Subcutaneous adipose tissue (tissue), 4 donors: ENCODE results near the gene ELOVL7. TPM values are rescaled to one million over a fixed set of nuclear protein-coding genes. Genes with fewer than 3 reads are reported as not detected.

Experiments
- CTCF ChIP-seq: fragments of 450-650 bp; IDR thresholded peaks from one replicate; pipeline ENCODE4 v1.5.1; 2016; ENCODE audit warnings: low read depth, mild to moderate bottlenecking, control low read depth, antibody characterized with exemption, moderate library complexity
- total RNA-seq, 4 donors: library from RNA; depleted of rRNA; stranded (reverse); fragments of >200 nt; gene quantifications; one replicate each; pipeline ENCODE4 v1.1.0, GENCODE V29; 2016

Gene ELOVL7
- total RNA-seq, 4 donors from 2014 or later, result 3.4 to 14.1 (median 12.0) TPM

- TF ChIP-seq CTCF, result no peak
These were observed 40.4 kb downstream of the ELOVL7 start for GRCh38 chr5:60803712-60804111.

- TF ChIP-seq CTCF, result no peak
These were observed 41.1 kb downstream of the ELOVL7 start for GRCh38 chr5:60802986-60803385.

GRCh38 chr5:60802226-60802625 lies 41.8 kb downstream of the ELOVL7 start:
- no peak for TF ChIP-seq CTCF

GRCh38 chr5:60797482-60798153 lies 46.5 kb downstream of the ELOVL7 start:
- TF ChIP-seq CTCF, result no peak

GRCh38 chr5:60794691-60795090 lies 49.4 kb downstream of the ELOVL7 start:
- TF ChIP-seq CTCF, result no peak

GRCh38 chr5:60792438-60792837 lies 51.6 kb downstream of the ELOVL7 start:
- TF ChIP-seq CTCF, result no peak

- no peak for TF ChIP-seq CTCF
These were observed 54.5 kb downstream of the ELOVL7 start for GRCh38 chr5:60789551-60789950.
